ENCODE measurements around the gene COL6A3. TPM values are rescaled to one million over a fixed set of nuclear protein-coding genes. Genes with fewer than 3 reads are reported as not detected.

The COL6A3 gene
- total and polyA plus RNA-seq, 2 experiments from 2014 or later: 1.3 to 4.1 TPM

GRCh38 chr2:237383991-237384671 lies 29.8 kb downstream of the COL6A3 start:
- TF ChIP-seq CTCF (IDR thresholded peaks at IDR 0.05; ENCODE audit: low read depth, low read length): no peak
- H3K9me3 ChIP-seq (ENCODE audit: low read depth): no peaks in the 10 kb centered on the region
- H3K4me3 ChIP-seq: no peak overlapping the region
- H3K4me1 ChIP-seq (ENCODE audit: low read depth): no peaks in the 10 kb centered on the region
- no peaks in the 10 kb centered on the region for H3K27me3 ChIP-seq
- no peak overlapping the region for H3K27ac ChIP-seq
- DNase-seq (ENCODE audit: low read depth in 1 of 2, low spot score in 1 of 2): peak in 1 of 2 donors; percentile 97
- H3K36me3 ChIP-seq: no peaks in the 10 kb centered on the region

- no peak overlapping the region for H3K27ac ChIP-seq
- no peak for DNase-seq (ENCODE audit: low read depth in 1 of 2, low spot score in 1 of 2)
- no peaks in the 10 kb centered on the region for H3K36me3 ChIP-seq
- H3K4me1 ChIP-seq (ENCODE audit: low read depth): no peaks in the 10 kb centered on the region
- TF ChIP-seq CTCF (IDR thresholded peaks at IDR 0.05; ENCODE audit: low read depth, low read length): no peak
- H3K9me3 ChIP-seq (ENCODE audit: low read depth): no peaks in the 10 kb centered on the region
- no peaks in the 10 kb centered on the region for H3K27me3 ChIP-seq
- H3K4me3 ChIP-seq: no peak overlapping the region
Measured at GRCh38 chr2:237380768-237381167, 33.2 kb downstream of the COL6A3 start.

- Histone ChIP-seq H3K9me3 (ENCODE audit: low read depth) (no peaks in the 10 kb centered on the region), H3K4me3 (no peak overlapping the region), H3K36me3 (no peaks in the 10 kb centered on the region), H3K4me1 (ENCODE audit: low read depth) (no peaks in the 10 kb centered on the region), H3K27ac (no peak overlapping the region), H3K27me3 (no peaks in the 10 kb centered on the region)
- no peak for TF ChIP-seq CTCF (IDR thresholded peaks at IDR 0.05; ENCODE audit: low read depth, low read length)
- DNase-seq (ENCODE audit: low read depth in 1 of 2, low spot score in 1 of 2): no peak
Measured at GRCh38 chr2:237379636-237380035, 34.3 kb downstream of the COL6A3 start.

DNA sequence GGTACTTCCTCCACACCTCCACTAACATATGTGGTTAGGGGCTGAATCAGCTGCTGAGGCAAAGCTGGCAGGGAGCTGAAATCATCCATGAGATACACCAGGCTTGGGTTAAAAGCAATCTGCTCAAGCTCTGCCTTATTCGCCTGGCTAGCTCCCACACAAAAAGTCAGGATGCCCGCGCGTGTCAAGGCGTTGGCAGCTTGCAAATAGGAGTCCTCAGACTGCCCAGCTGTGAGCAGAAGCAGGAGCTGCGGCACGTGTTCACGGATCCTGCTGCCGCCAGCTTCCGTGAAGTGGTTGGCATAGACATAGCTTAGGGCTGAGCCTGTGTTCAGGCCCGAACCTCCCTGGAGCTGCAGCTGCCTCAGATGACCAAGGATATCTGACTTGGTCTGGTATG lies 35.3 kb downstream of the COL6A3 start:
- Histone ChIP-seq H3K4me3 (no peak overlapping the region), H3K9me3 (ENCODE audit: low read depth) (no peaks in the 10 kb centered on the region), H3K27ac (no peak overlapping the region), H3K27me3 (no peaks in the 10 kb centered on the region), H3K4me1 (ENCODE audit: low read depth) (no peaks in the 10 kb centered on the region), H3K36me3 (no peaks in the 10 kb centered on the region)
- DNase-seq (ENCODE audit: low read depth in 1 of 2, low spot score in 1 of 2): no peak
- no peak for TF ChIP-seq CTCF (IDR thresholded peaks at IDR 0.05; ENCODE audit: low read depth, low read length)

DNA sequence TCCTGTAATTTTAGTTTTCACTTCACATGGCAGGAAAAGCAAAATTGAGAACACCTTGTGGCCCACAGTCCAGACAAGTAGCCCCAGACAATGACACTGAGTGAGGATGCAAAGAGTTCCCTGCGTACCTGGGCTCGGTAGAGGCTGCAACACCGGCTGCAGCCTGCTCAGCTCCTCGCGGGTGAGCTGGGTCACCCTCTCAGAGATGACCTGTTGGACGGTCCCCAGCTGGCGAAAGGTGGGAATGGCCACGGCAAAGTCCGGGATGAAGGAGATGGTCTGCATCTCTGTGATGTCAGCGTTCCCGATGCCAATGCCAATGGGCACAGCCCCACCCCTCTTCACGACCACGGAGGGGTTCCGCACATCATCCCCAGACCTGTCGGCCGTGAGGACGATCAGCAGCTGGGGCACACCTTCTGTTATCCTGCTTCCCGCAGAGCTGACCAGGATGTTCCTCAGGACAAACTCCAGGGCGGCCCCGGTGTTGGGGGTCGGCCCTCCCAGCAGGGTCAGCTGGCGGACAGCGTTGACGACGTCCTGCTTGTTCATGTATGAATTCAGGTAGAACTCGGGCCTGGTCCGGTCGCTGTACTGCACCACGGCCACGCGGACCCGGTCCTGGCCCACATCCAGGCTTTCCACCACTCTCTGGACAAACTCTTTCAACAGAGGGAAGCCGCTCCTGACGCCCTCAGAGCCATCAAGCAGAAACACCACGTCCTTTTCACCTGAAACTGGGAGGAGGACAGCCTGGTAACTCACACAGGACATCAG lies 39.5 kb downstream of the COL6A3 start:
- Histone ChIP-seq H3K27ac (no peak overlapping the region), H3K9me3 (ENCODE audit: low read depth) (no peaks in the 10 kb centered on the region)

More for the DNA sequence above, 39.5 kb downstream of the COL6A3 start:
- DNase-seq (ENCODE audit: low read depth in 1 of 2, low spot score in 1 of 2): no peak
- Histone ChIP-seq H3K27me3 (no peaks in the 10 kb centered on the region), H3K36me3 (no peaks in the 10 kb centered on the region), H3K4me1 (ENCODE audit: low read depth) (no peaks in the 10 kb centered on the region), H3K4me3 (no peak overlapping the region)
- TF ChIP-seq CTCF (IDR thresholded peaks at IDR 0.05; ENCODE audit: low read depth, low read length): no peak
